Loucy (cell line): Measurements from ENCODE around the gene ALPL.

ENCODE experiments used
- CTCF ChIP-seq: fragments of 200-600 bp; sonication (generic); conservative IDR thresholded peaks from 2 replicates; pipeline ENCODE4 v1.5.1; 2014; ENCODE audit warnings: mild to moderate bottlenecking, antibody characterized with exemption, low read length
- EZH2phosphoT487 ChIP-seq: fragments of 200-600 bp; IDR thresholded peaks from 2 replicates; pipeline ENCODE4 v1.6.1; 2018; ENCODE audit warnings: antibody characterized with exemption, mild to moderate bottlenecking, moderate library complexity, borderline replicate concordance

GRCh38 chr1:21570528-21570875, 61.3 kb downstream of the ALPL start:
- no peak for TF ChIP-seq CTCF
- no peak for TF ChIP-seq EZH2phosphoT487
